Keratinocyte (primary cell): Measurements from ENCODE around the gene POLDIP2.

Source experiments
- EZH2 ChIP-seq: IDR thresholded peaks from one replicate; pipeline ENCODE4 v1.6.1; 2012; ENCODE audit warnings: inconsistent platforms, mild to moderate bottlenecking, low read length, moderate library complexity
- TF ChIP-seq, protein P1 (sequence below), 3 experiments: IDR thresholded peaks in 1 of 3; conservative IDR thresholded peaks in 1 of 3; optimal IDR thresholded peaks in 1 of 3; 2 replicates in 2 of 3; 3 replicates in 1 of 3; pipeline versions ENCODE3 to v1.5.1; 2011; ENCODE audit warnings: low read length in 3 of 3, mild to moderate bottlenecking in 3 of 3, moderate library complexity in 2 of 3, control low read depth in 1 of 3, inconsistent platforms in 1 of 3; ENCODE audit not compliant: insufficient read depth in 2 of 3; ENCODE audit errors: extremely low read depth in 1 of 3

DNA sequence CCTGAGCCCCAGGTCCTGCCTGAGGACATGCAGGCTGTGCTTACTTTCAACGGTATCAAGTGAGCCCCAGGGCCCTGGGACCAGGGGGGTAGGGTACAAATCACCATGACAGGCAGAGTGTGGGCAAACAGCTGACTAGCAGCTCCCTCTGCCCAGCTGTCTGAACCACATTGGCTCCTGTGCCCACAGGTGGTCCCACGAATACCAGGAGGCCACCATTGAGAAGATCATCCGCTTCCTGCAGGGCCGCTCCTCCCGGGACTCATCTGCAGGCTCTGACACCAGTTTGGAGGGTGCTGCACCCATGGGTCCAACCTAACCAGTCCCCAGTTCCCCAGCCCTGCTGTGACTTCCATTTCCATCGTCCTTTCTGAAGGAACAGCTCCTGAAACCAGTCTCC is 38.6 kb upstream of the POLDIP2 start:
- TF ChIP-seq, protein P1, sequence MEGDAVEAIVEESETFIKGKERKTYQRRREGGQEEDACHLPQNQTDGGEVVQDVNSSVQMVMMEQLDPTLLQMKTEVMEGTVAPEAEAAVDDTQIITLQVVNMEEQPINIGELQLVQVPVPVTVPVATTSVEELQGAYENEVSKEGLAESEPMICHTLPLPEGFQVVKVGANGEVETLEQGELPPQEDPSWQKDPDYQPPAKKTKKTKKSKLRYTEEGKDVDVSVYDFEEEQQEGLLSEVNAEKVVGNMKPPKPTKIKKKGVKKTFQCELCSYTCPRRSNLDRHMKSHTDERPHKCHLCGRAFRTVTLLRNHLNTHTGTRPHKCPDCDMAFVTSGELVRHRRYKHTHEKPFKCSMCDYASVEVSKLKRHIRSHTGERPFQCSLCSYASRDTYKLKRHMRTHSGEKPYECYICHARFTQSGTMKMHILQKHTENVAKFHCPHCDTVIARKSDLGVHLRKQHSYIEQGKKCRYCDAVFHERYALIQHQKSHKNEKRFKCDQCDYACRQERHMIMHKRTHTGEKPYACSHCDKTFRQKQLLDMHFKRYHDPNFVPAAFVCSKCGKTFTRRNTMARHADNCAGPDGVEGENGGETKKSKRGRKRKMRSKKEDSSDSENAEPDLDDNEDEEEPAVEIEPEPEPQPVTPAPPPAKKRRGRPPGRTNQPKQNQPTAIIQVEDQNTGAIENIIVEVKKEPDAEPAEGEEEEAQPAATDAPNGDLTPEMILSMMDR (optimal IDR thresholded peaks at IDR 0.05 in 1 of 3, IDR thresholded peaks at IDR 0.05 in 1 of 3, conservative IDR thresholded peaks at IDR 0.05 in 1 of 3; ENCODE audit: extremely low read depth in 1 of 3, insufficient read depth in 2 of 3, low read length in 3 of 3), result no peak
- no peak for TF ChIP-seq EZH2
